Stimulated activated CD4-positive, alpha-beta T cell treated with anti-CD3 and anti-CD28 coated beads, TNF-alpha, amount 100 ng/mL, for 4 hours (primary cell): ENCODE measurements around the gene IFNA5.
A peak's percentile ranks its signal among the peaks of the same experiment; 100 is the strongest.

ENCODE experiments used
- DNase-seq, 3 experiments: peaks; one replicate each; pipeline ENCODE4 v3.0.0-alpha.2; 2020; ENCODE audit warnings: low read depth in 3 of 3

Gene IFNA5

DNA sequence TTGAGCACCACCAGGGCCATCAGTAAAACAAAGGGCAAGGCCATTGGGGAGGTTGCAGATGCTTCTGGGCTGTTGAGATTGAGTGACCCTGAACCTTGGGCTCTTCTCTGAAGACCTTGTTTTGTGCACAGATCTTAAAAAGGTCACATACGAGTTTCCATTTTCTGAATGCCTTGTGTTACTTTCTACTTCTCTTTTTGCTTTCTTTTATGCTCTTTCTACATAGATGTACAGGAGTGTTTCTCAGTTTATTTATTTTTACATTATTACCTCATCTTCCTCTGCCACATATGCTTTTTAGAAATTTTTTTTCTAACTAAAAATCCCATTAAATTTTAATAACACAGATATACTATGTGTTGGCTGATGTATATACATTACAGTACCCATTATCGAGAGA lies at the start of gene IFNA5:
TSS of gene IFNA5 (minus strand) at position 101 of the 400 bp plus-strand sequence. CDS start at position 44, 57 bp downstream.
- no peak for DNase-seq

DNA sequence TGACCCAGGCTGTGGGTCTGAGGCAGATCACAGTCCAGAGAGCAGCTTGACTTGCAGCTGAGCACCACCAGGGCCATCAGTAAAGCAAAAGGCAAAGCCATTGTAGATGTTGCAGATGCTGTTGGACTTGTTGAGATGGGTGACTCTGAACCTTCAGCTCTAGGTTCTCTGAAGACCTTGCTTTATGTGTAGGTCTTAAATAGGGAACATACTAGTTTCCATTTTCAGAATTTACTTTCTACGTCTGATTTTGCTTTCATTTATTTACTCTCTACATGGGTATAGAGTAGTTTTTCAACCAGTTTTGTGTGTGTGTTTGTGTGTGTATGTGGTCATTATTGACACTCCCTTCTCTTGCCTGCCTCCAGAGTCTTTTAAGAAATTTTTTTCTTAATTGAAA lies 45.7 kb upstream of the IFNA5 start, which contains the start of gene IFNA6:
TSS of gene IFNA6 (minus strand) at position 101 of the 400 bp plus-strand sequence. CDS start at position 101, 0 bp downstream.
- no peak for DNase-seq

DNA sequence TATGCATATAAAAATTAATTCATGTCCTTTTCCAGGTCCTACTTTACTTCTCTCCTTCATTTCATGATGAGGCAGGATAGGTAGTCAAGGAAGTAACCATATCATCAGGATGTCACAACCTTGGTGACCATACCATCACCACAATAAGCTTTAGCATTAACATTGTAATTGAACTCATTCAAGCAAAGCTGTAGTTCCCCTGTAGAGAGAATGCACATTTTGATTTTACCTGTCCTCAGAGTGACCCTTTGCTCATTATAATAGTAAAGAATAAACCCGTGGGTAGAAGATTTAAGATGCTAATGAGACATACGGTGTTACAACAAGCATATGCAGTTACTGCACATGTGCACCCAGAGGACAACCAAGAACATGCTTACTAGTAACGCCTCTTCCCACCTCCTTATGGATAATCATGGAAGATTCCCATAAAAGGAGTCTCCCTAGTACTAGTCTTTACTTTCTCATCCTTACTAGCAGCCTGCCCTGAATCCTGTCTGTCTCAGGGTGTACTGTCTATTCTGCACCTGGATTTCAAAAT lies 43.4 kb upstream of the IFNA5 start:
- DNase-seq: no peak

DNA sequence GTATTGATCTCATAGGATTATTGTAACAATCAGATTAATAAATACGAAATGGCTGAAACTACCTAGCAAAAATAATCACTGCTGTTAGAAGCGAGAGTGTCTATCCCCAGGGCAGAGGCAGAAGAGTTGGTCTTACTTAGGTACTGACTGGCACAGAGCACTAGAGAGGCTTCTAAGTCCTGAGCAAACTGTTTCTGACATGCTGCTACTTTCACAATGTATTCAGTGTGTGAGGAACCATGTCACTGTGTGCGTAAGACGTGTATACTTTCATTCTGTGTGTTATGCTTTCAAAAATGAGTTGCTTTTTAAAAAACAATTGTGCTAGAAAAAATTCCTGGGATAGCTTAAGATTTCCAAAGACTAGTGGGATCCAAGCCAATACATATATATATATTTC lies 35.6 kb upstream of the IFNA5 start:
- no peak for DNase-seq

DNA sequence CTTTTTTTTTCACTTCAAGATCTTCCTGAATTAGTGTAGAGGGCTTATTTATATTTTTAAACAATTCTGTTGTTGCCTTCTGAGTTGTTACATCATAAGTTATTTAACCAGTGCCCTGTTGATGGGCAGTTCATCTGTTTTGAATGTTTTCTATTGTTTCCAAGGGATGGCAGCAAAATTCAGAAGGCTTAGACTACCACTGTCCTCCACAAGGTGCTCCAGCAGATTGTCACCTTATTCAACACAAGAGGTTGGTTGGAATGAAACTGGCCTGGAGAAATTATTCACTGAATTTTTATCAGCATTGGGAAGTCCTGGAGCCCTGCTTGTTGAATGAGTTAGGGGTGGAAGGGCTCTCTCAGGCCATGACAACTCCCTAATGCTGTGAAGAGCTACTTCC lies 31.3 kb upstream of the IFNA5 start:
- no peak for DNase-seq

DNA sequence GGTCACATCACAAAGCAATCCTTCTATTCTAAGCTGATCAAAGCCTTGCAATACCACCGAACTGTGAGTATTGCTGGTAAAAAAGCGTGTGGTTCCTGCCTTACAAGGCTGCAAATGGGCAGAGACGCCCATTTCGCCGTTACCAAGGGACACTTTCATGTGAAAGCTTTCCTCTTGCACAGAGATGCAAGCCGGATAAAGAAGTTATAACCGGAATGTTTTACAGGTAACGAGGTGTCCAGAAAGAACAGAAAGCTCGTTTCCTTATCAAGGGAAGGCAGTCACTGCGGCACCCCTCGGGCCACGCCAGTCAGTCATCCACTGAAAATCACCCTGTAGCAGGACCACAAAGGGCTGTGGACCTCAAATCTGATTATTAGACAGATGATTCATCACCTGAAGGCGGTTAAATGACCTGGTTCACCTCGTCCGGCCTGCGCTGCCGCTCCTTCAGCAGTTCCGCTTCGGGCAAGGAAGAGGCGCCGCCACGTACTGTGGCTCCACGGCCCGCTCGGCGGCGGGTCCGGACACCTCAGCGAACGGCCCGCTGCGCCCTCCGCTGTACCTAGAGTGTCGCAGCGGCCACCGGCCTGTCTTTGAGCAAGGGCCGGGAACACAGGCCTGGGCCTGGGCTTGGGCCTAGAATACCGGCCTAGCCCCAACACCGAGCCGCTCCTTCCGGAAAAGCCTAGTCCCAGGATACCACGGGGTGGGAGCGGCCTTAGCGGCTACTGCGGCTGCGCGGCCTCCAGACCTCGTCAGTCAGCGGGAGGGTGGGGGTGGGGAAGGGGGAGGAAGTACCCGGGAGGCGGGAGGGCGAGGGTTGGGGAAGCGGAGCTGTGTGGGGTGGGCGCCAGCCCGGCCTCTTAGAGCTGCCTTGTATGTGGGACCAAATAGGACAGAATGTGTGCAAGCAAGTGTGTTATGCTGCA lies 29.9 kb upstream of the IFNA5 start, which contains the start of gene KLHL9:
TSS of gene KLHL9 (minus strand) at position 704 of the 932 bp plus-strand sequence. CDS start at position 159, 545 bp downstream.
- DNase-seq: peak; percentile 76 to 81 (median 81)

DNA sequence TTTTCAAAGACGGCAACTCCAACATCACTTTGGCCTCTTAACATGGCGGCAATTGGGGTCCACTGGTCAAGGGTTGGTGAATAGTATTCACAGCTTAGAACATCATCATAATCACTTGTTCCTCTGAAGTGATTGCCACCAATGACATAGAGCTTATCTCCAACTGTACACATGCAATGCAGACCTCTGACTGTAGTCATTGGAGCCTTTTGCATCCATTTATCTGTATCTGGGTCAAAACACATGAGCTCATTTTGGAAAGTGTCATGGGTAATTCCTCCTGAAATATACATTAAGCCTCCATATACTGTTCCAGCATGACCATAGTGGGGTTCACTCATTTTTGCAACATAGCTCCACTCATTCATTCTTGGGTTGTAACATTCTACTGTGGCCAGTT lies 28.1 kb upstream of the IFNA5 start:
- DNase-seq: no peak

DNA sequence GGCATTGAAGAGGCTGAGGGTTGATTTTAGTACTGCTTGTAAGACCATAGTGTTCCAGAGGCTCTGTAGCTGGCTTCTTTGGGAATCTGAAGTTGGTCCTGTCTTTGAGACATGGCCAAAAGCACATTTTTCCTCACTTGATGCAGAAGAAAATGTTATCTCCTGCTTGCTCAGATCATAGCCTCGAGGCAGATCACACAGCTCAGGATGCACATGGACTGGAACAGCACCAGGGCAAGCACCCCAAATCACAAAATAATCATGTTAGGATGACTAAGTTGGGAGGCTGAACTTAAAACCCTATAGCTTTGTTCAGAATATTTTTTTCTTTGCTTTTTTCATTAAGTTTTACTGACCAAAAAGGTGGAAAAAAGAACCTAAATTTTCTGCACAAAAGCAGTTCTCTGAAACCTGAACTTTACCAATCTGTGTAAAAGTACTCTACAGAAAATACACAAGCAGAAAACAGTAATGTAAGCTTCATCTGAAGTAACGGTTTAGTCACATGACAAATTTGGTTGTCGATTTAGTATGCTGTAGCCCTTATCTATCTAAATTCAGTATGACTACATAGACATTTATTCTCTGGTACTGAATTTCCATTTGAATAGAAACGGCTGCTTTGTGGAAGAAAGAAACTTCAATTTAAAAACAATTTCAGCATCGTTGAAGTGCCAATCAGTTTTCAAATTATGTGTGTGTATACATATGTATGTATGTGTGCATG lies 26.7 kb upstream of the IFNA5 start:
- no peak for DNase-seq

DNA sequence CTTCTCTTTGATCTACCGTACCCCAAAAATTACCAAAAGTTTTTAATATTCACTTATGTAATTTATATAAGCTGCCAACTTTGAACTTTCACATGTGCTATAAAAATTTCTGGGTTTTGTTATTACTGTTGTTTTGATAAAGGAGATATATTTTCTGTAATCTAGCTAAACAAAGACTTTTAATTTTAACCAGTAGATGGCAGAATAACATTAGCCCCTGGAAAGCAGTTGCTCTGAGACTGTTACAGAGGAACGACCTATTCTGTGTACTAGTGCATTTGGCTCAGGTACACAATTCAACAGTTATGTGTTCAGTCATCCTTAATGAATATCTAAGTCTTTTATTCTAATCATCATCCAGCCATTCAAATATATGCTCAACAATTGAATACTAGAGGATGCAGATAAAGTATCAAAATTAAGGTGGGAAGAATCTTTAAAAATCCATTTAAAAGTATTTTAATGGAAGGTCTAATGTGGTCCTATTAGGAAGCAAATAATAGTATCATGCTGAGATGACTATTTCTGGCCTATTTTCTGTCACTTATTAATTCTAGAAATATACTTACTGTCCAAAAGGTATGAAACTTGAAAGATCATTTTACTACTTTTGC lies 21.5 kb upstream of the IFNA5 start:
- DNase-seq: no peak

DNA sequence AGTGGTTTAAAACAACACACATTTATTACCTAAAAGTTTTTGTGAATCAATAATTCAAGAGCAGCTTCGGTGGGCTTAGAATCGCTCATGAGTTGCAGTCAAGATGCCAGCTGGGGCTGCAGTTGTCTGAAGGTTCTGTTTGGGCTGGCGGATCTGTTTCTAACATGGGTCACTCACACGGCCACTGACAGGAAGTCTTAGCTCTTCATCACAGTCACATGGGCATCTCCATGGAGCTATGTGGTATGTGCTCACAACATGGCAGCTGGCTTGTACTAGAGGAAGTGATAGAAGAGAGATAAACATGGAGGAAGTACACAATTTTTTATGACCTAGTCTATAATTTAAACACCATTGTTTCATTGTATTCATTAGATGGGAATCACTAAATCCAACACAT lies 18.9 kb upstream of the IFNA5 start:
- DNase-seq: no peak

DNA sequence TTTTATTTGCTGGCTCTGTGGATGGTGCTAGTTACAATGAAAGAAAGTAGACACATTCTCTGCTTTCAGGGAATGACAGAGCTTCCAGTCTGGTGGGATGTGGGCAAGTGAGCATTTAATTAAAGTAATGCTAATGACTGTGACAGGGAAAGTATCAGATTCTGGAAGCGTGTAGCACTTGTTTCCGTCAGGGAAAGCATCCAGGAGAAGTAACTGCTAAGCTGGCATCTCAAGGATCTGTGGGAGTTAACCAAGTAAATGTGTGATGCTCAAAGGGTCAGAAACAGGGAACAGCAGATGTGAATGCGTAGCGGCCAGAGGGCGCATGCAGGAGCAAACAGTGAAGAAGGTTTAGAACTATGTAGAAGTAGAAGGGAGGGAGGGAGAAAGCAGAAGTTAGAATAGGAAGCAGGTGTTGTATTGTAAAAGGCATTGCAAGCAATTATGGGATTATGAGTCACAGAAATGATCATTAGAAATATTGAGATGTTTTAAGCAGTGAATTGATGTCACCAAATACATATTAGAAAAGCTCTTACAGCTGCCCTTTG lies 17.9 kb upstream of the IFNA5 start:
- DNase-seq: no peak

DNA sequence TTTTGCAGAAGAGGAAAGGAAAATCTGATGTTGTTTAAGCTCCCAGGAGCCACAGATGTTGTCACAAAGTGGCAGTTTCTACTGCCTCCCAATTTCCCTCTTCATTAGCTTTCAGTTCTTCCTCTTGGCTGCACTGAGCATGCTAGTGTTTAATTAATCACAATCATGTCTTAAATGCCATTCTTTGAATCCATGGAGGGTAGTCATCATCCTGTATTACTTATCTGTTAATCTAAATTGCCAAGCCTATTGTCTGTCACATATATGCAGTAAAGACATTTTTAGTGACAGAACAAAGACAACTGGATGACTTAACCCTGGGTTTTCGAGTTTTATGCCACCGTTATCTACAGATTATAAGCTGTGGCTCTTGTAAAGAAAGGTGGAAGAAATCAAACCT lies 15.4 kb upstream of the IFNA5 start:
- no peak for DNase-seq

DNA sequence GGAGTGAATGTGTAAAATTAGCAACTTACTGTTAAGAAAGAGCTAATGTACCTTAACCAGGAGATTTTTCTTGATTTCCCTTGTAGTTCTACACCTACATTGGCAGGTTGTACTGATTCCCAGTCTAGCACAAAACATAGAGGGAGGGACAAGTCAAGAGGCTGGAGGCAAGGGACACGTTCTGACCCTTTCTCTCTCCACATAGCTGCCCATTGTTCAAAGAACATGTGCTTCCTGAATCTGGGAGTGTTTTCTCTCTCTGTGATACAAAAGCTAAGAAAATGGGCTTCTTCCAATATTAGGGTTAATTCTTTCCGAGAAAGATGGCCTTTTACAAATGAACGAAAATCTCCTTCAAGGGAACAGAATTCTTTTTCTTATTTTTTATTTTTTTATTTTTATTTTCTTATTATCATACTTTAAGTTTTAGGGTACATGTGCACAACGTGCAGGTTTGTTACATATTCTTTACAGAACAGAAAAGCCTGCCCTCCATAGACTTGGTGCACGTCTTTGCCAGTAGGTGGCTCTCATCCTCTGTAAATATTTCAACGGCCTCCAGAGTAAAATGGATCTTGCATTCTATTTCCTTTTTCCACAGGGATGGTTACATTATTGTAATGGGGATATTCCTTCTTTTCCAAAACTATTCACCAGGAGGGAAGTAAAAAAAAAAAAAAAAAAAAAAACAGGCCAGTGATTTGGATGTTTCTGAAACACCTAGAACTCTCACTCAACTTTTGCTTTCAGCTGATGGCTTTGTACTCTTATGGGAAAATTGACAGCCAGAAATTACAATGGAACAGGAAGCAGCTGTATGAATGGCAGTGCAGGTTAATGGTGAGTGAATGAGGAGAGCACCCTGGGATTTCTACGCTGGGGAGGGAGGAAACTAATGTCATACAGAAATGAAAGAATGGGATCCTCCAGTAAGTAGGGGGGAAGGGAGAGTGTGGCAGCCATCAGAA lies 13.1 kb upstream of the IFNA5 start:
- peak in 1 of 3 experiments; percentile 3 for DNase-seq

DNA sequence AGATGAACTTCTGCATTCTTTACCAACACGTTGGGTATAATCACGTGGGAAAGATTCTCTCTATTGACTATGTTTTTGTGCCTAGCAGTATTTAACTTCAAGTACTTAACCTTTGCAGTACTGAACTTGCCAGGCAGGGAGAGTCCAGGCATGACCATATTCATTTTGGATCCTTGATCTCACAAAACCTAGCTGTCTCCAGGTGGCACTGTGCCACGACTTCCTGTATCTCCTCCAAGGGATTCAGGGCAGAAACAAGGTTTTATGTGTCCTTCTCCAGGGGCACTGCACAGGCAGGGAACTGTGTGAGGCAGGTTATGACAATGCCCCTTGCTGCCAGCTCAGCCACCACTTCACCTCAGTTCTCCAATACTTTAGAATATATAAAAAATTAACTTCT lies 11.7 kb upstream of the IFNA5 start:
- DNase-seq: no peak

DNA sequence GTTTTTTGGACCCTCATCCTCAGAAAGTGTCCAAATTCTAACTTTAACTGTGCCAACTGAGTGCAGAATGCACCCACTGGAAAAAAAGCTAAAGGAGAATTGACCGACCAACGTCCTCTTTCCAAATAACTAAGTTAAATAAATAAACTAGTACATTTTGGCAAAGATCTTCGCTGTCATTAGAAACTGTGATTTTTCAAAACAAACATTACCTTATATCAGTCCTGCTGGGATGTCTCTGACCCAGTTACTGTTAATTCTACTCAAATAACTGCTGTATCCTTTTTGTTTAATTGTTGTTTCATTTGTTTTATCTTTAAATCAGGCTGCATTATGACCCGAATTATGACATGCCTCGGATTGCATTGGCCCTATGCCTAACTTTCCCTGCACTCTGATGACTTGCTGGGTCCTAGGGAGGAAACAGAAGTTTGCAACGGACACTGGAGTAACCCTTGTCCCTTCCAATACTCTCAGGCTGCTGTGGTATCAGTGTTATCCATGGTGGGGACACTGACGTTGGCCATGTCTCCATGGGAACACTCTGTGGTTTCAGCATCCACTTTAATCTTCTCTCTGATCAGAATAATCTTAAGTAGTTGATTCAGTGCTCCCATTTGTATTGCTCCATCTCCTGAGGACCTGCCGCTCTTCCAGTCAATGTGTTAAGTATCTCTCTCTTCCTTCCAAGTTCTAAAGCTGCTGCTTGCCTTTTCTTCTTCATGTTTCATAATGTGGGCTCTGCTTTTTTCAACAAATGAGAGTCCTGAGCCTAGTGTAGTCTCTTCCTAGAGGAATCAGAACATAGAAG lies 11.1 kb upstream of the IFNA5 start:
- no peak for DNase-seq

DNA sequence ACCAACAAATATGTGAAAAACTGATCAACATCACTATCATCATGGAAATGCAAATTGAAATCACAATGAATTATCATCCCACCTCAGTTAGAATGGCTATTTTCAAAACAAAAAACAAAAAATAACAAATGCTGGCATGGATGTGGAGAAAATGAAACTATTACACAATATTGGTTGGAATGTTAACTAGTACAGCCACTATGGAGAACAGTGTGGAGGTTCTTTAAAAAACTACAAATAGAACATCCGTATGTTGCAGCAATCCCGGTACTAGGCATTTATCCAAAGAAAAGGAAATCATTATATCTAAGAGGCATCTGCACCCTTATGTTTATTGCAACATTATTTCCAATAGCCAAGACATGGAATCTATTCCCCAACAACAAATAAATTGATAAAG lies 9.0 kb upstream of the IFNA5 start:
- no peak for DNase-seq

DNA sequence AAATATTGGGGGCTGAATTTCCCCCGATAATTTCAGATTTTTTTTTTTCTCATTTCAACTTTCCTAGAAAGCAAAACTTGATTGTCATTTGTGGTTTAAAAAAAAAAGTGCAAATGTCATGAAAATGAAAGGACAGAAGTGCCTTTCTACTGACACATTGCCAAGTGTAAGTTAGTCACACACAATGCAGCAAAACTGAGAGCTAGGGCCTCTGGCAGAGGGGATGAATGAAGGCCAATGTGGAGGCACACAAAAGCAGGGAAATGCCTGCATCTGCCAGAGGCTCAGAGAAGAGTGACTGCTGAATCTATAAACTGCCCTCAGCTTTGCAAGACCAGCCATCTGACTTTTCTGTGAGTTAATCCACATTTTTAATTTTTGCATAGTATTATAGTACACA lies 6.8 kb upstream of the IFNA5 start:
- no peak for DNase-seq

DNA sequence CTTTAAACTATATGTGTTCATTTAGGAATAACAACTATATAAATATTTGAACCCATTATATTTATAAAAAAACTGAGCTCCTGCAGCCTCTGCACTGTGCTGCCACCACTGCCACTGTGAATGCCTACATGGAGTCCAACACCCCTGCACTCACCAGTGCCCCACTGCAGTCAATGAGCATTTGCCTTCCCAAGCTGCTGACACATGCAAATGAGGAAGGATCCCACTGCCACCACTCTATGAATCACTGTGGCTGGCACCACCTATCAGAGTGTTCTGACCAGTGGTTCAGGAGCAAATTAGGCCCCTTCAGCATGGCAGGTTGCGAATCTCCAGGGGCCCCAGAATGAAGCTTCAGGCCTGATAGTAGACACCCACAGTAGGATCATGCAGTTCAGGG lies 9.1 kb downstream of the IFNA5 start:
- no peak for DNase-seq

DNA sequence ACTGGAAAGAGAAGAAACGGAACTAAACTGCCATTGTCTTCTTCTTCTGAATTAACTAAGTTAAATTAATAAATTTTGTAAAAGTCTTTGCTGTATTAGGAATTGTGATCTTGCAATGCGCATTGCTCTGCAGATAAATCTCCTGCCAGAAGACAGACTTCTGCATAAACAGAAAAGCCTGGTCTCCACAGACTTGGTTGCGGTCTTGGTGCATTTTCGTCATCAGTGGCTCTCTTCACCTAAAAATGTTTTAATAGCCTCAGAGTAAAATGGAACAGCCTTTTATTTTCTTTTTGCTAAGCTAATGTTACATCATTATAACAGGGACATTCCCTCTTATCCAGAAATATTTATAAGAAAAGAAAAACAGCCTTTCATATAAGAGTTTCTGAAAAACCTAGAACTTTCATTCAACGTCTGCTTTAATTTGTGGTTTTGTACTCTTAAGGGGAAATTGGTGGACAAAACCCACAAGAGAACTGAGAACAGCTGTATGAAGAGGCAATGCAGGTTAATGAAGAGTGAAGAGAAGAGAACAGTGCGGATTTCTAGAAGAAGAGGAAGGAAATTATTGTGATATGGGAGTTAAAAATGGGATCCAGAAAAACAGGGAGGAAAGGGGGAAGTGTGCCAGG lies 10.1 kb downstream of the IFNA5 start:
- DNase-seq: no peak
